Osteoblast (primary cell): ENCODE results near the gene GSDME. TPM values are rescaled to one million over a fixed set of nuclear protein-coding genes. Genes with fewer than 3 reads are reported as not detected.
A peak's percentile ranks its signal among the peaks of the same experiment; 100 is the strongest.

ENCODE experiments used
- DNase-seq: peaks from one replicate; pipeline ENCODE4 v3.0.0; 2011; ENCODE audit warnings: low spot score, mixed read lengths; ENCODE audit not compliant: insufficient read length; ENCODE audit errors: missing footprints
- H2AFZ ChIP-seq: 2 replicates; pipeline ENCODE4 v1.6.0; 2011; ENCODE audit warnings: mild to moderate bottlenecking, low read length
- H3K27ac ChIP-seq: 2 replicates; pipeline ENCODE4 v1.5.1; 2011; ENCODE audit warnings: mild to moderate bottlenecking, low read depth, low read length, moderate library complexity
- H3K27me3 ChIP-seq: 2 replicates; pipeline ENCODE4 v1.6.0; 2012; ENCODE audit warnings: mild to moderate bottlenecking, control low read depth, inconsistent platforms, low read length, moderate library complexity; ENCODE audit not compliant: insufficient read depth
- H3K36me3 ChIP-seq: 2 replicates; pipeline ENCODE4 v1.5.1; 2011; ENCODE audit warnings: mild to moderate bottlenecking, low read length, control low read depth, moderate library complexity; ENCODE audit not compliant: insufficient read depth
- H3K4me1 ChIP-seq: 2 replicates; pipeline ENCODE4 v1.5.1; 2011; ENCODE audit warnings: mild to moderate bottlenecking, low read length, control low read depth, moderate library complexity; ENCODE audit not compliant: insufficient read depth
- H3K4me2 ChIP-seq: 2 replicates; pipeline ENCODE4 v1.6.0; 2011; ENCODE audit warnings: mild to moderate bottlenecking, low read length; ENCODE audit not compliant: insufficient read depth
- H3K4me3 ChIP-seq: fragments of 200-600 bp; sonication (generic); 3 replicates; pipeline ENCODE4 v1.5.1; 2012; ENCODE audit warnings: mild to moderate bottlenecking, low read length, inconsistent platforms; ENCODE audit not compliant: insufficient read depth
- H3K79me2 ChIP-seq: 2 replicates; pipeline ENCODE4 v1.6.0; 2012; ENCODE audit warnings: mild to moderate bottlenecking, low read length, control low read depth, inconsistent platforms; ENCODE audit not compliant: insufficient read depth
- H3K9me3 ChIP-seq: 2 replicates; pipeline ENCODE4 v1.5.1; 2011; ENCODE audit warnings: low read depth, low read length, control low read depth
- H4K20me1 ChIP-seq: 2 replicates; pipeline ENCODE4 v1.6.0; 2012; ENCODE audit warnings: mild to moderate bottlenecking, low read length, control low read depth; ENCODE audit not compliant: insufficient read depth
- total RNA-seq: library from RNA; depleted of rRNA; stranded (reverse); fragments of >200 nt; gene quantifications from 2 replicates; pipeline ENCODE4 v1.2.3, GENCODE V29; 2012
- TF ChIP-seq, protein P1 (sequence below): IDR thresholded peaks from 2 replicates; pipeline ENCODE4 v1.5.1; 2011; ENCODE audit warnings: mild to moderate bottlenecking, low read depth, low read length, moderate library complexity; ENCODE audit errors: extremely low read depth

GSDME gene
- total RNA-seq, 1 donor: 42.3 TPM

- Histone ChIP-seq H3K36me3 (no peaks in the 10 kb centered on the region), H3K4me2 (no peak overlapping the region), H3K4me1 (peaks cover 2% of the 10 kb centered on the region), H3K79me2 (no peaks in the 10 kb centered on the region), H3K27me3 (no peaks in the 10 kb centered on the region), H2AFZ (no peak overlapping the region), H3K4me3 (no peak overlapping the region), H3K9me3 (peaks cover 3% of the 10 kb centered on the region), H3K27ac (peak overlapping the region; percentile 63), H4K20me1 (no peaks in the 10 kb centered on the region)
- peak; percentile 92 for DNase-seq
- TF ChIP-seq, protein P1, sequence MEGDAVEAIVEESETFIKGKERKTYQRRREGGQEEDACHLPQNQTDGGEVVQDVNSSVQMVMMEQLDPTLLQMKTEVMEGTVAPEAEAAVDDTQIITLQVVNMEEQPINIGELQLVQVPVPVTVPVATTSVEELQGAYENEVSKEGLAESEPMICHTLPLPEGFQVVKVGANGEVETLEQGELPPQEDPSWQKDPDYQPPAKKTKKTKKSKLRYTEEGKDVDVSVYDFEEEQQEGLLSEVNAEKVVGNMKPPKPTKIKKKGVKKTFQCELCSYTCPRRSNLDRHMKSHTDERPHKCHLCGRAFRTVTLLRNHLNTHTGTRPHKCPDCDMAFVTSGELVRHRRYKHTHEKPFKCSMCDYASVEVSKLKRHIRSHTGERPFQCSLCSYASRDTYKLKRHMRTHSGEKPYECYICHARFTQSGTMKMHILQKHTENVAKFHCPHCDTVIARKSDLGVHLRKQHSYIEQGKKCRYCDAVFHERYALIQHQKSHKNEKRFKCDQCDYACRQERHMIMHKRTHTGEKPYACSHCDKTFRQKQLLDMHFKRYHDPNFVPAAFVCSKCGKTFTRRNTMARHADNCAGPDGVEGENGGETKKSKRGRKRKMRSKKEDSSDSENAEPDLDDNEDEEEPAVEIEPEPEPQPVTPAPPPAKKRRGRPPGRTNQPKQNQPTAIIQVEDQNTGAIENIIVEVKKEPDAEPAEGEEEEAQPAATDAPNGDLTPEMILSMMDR: no peak
Measured at GRCh38 chr7:24741679-24742505, 15.4 kb downstream of the GSDME start.

DNA sequence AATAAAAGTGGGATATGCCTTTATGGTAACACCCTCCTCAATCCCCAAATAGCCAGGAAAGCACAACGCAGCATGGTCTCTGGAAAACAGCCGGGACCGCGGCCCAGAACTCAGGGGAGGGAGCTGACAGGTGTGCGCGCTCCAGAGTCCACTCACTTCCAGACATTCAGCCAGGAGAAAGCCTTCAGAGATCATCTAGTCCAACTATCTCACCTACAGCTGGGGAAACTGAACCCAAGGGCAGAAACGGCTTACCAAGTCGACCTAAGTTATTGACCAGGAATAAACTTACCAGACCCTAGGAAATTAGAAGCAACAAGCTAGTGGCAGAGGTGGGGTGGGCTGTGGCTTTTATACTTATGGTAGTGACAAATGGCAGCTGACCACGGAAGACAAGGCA, 16.4 kb downstream of the GSDME start:
- Histone ChIP-seq H3K36me3 (no peaks in the 10 kb centered on the region), H3K4me2 (no peak overlapping the region), H3K79me2 (no peaks in the 10 kb centered on the region), H3K4me3 (no peak overlapping the region), H2AFZ (no peak overlapping the region), H3K9me3 (peaks cover 3% of the 10 kb centered on the region), H3K27ac (peak overlapping the region; percentile 63), H3K27me3 (no peaks in the 10 kb centered on the region), H3K4me1 (peaks cover 2% of the 10 kb centered on the region), H4K20me1 (no peaks in the 10 kb centered on the region)
- no peak for DNase-seq
- TF ChIP-seq, protein P1: no peak

- TF ChIP-seq, protein P1: no peak
- no peak for DNase-seq
Measured at GRCh38 chr7:24739306-24739705, 18.0 kb downstream of the GSDME start.

GRCh38 chr7:24738577-24738976, 18.7 kb downstream of the GSDME start:
- Histone ChIP-seq H3K27me3 (no peaks in the 10 kb centered on the region), H3K4me1 (peaks cover 7% of the 10 kb centered on the region), H4K20me1 (peaks cover 1% of the 10 kb centered on the region), H3K79me2 (no peaks in the 10 kb centered on the region), H2AFZ (no peak overlapping the region), H3K27ac (no peak overlapping the region), H3K36me3 (no peaks in the 10 kb centered on the region), H3K9me3 (peaks cover 3% of the 10 kb centered on the region), H3K4me3 (no peak overlapping the region), H3K4me2 (no peak overlapping the region)
- DNase-seq: no peak
- TF ChIP-seq, protein P1: no peak

More at GRCh38 chr7:24739306-24739705, 18.0 kb downstream of the GSDME start:
- Histone ChIP-seq H3K4me1 (peaks cover 3% of the 10 kb centered on the region), H3K36me3 (no peaks in the 10 kb centered on the region), H3K4me2 (no peak overlapping the region), H3K4me3 (no peak overlapping the region), H4K20me1 (no peaks in the 10 kb centered on the region), H3K79me2 (no peaks in the 10 kb centered on the region), H2AFZ (no peak overlapping the region), H3K27me3 (no peaks in the 10 kb centered on the region), H3K27ac (no peak overlapping the region), H3K9me3 (peaks cover 3% of the 10 kb centered on the region)
